Upper lobe of right lung (tissue), 1 donor: ENCODE results near the gene LRRC18. TPM values are rescaled to one million over a fixed set of nuclear protein-coding genes. Genes with fewer than 3 reads are reported as not detected.

Source experiments
- ATAC-seq: fragments of 200-7000 bp; cut with Tn5 transposase; one replicate; pipeline ENCODE4 v1.9.1; 2020; ENCODE audit warnings: mild to moderate bottlenecking, moderate library complexity
- DNase-seq: peaks from one replicate; pipeline ENCODE4 v3.0.0-alpha.2; 2020
- H3K27ac ChIP-seq: fragments of 200-600 bp; one replicate; pipeline ENCODE4 v1.8.0; 2022
- H3K27me3 ChIP-seq: fragments of 200-600 bp; one replicate; pipeline ENCODE4 v1.8.0; 2022; ENCODE audit warnings: mild to moderate bottlenecking
- H3K36me3 ChIP-seq: fragments of 200-600 bp; one replicate; pipeline ENCODE4 v1.8.0; 2022
- H3K4me1 ChIP-seq: fragments of 200-600 bp; one replicate; pipeline ENCODE4 v1.8.0; 2022
- H3K4me3 ChIP-seq: fragments of 200-600 bp; one replicate; pipeline ENCODE4 v1.8.0; 2022; ENCODE audit warnings: mild to moderate bottlenecking
- H3K9me3 ChIP-seq: fragments of 200-600 bp; one replicate; pipeline ENCODE4 v1.8.0; 2022
- CTCF ChIP-seq: fragments of 200-600 bp; IDR thresholded peaks from one replicate; pipeline ENCODE4 v1.8.0; 2022; ENCODE audit warnings: antibody characterized with exemption
- intact Hi-C: fragments of 100-400 bp; cut with DNase I; formaldehyde crosslinking; loops from one replicate; pipeline ENCODE4 v1.11.0; 2022
- total RNA-seq: library from RNA; stranded (reverse); fragmentation: NEBNext Ultra II Directional; extraction: Animal tissue kit (Norgen Biotek cat#: 25700); gene quantifications from one replicate; pipeline ENCODE4 v1.2.1, GENCODE V29; 2021
- donor health status: DM: no; HTN: yes; CAD: no; lungs with severe emphysema.

LRRC18 gene
- total RNA-seq, 1 donor from 2014 or later, result 0.96 TPM

GRCh38 chr10:48906841-48907240 is 32.8 kb downstream of the LRRC18 start:
- no peaks in the 10 kb centered on the region for H3K9me3 ChIP-seq
- no peak for TF ChIP-seq CTCF
- H3K4me3 ChIP-seq, result no peak overlapping the region
- no peaks in the 10 kb centered on the region for H3K27me3 ChIP-seq
- no peaks in the 10 kb centered on the region for H3K4me1 ChIP-seq
- no peak for DNase-seq
- no peak overlapping the region for H3K27ac ChIP-seq
- no peak for ATAC-seq
- no peaks in the 10 kb centered on the region for H3K36me3 ChIP-seq
- intact Hi-C loops, result no loop called here

GRCh38 chr10:48905311-48905710 is 34.3 kb downstream of the LRRC18 start:
- intact Hi-C loops, result no loop called here

DNA sequence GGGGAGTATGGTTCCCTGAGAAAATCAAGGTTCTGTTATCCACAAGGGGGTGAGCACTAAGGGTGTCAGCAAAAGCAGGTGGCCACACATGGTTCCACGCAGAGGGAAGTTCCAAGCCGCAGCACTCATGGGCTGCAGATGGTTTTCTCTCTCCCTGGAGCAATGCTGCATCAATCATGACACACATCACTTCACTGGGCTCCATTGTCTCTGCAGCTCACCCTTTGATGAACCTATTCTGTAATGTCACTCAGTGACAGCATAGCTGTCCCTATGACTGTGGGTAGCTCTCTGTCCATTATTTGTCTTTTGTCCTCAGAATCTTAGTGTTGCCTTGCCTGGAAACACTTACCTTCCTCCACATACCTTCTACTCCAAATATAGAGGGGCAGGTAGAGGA is 34.8 kb downstream of the LRRC18 start:
- intact Hi-C loops, result no loop called here
- no peaks in the 10 kb centered on the region for H3K9me3 ChIP-seq
- ATAC-seq, result no peak

More at GRCh38 chr10:48905311-48905710, 34.3 kb downstream of the LRRC18 start:
- no peak for DNase-seq
- Histone ChIP-seq H3K27me3 (no peaks in the 10 kb centered on the region), H3K4me1 (no peaks in the 10 kb centered on the region), H3K36me3 (no peaks in the 10 kb centered on the region), H3K27ac (no peak overlapping the region), H3K9me3 (no peaks in the 10 kb centered on the region), H3K4me3 (no peak overlapping the region)
- ATAC-seq, result no peak
- TF ChIP-seq CTCF, result no peak

GRCh38 chr10:48903151-48903550 is 36.5 kb downstream of the LRRC18 start:
- intact Hi-C loops, result no loop called here
- ATAC-seq, result no peak
- H3K9me3 ChIP-seq, result no peaks in the 10 kb centered on the region
- H3K4me1 ChIP-seq, result no peaks in the 10 kb centered on the region
- no peak overlapping the region for H3K4me3 ChIP-seq
- no peaks in the 10 kb centered on the region for H3K36me3 ChIP-seq
- no peak for TF ChIP-seq CTCF
- H3K27ac ChIP-seq, result no peak overlapping the region
- no peaks in the 10 kb centered on the region for H3K27me3 ChIP-seq
- DNase-seq, result no peak

More for the DNA sequence above, 34.8 kb downstream of the LRRC18 start:
- H3K4me1 ChIP-seq, result no peaks in the 10 kb centered on the region
- TF ChIP-seq CTCF, result no peak
- no peak for DNase-seq
- no peak overlapping the region for H3K4me3 ChIP-seq
- H3K27me3 ChIP-seq, result no peaks in the 10 kb centered on the region
- H3K36me3 ChIP-seq, result no peaks in the 10 kb centered on the region
- H3K27ac ChIP-seq, result no peak overlapping the region

GRCh38 chr10:48902096-48902495 is 37.5 kb downstream of the LRRC18 start:
- Histone ChIP-seq H3K9me3 (no peaks in the 10 kb centered on the region), H3K4me1 (no peaks in the 10 kb centered on the region), H3K27me3 (no peaks in the 10 kb centered on the region), H3K36me3 (no peaks in the 10 kb centered on the region), H3K4me3 (no peak overlapping the region), H3K27ac (no peak overlapping the region)
- no peak for TF ChIP-seq CTCF
- ATAC-seq (no peak), DNase-seq (no peak)
- intact Hi-C loops, result no loop called here

DNA sequence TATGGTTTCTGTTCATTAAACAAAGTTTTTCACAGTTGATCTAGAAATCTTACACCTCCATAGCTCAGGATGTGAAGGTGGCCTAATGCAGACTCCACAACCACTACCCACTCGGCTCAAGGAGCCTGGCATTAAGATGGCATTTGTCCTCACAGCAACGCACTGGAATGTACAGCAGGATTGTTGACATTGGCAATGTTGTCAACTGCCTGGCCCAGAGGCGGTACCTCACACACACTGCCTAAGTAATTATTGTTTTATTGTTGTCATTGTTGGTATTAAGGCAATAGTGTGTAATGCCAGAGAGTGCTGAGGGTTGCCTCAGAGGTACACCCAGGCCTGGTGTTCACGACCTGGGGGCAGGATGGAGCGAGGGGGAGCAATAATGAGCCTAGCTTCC is 38.3 kb downstream of the LRRC18 start:
- no peaks in the 10 kb centered on the region for H3K9me3 ChIP-seq
- peak overlapping the region; percentile 64 for H3K27ac ChIP-seq
- H3K4me3 ChIP-seq, result no peak overlapping the region
- intact Hi-C loops, result no loop called here
- DNase-seq, result no peak
- no peaks in the 10 kb centered on the region for H3K36me3 ChIP-seq
- no peaks in the 10 kb centered on the region for H3K4me1 ChIP-seq
- no peak for TF ChIP-seq CTCF
- no peak for ATAC-seq
- no peaks in the 10 kb centered on the region for H3K27me3 ChIP-seq
